ENCODE measurements around the gene G3BP2.

The G3BP2 gene

GRCh38 chr4:75685546-75686189, 12.5 kb upstream of the G3BP2 start:
- H3K9ac ChIP-seq (ENCODE audit: low read depth in 1 of 2, low read length in 2 of 2): no peak overlapping the region
- H3K4me3 ChIP-seq (ENCODE audit: low read length in 2 of 2): no peak overlapping the region
- H3K27me3 ChIP-seq (ENCODE audit: control insufficient read depth in 2 of 2, insufficient read depth in 2 of 2, low read length in 2 of 2): no peaks in the 10 kb centered on the region
- peaks cover 0 to 3% of the 10 kb centered on the region in 2 donors for H3K4me1 ChIP-seq (ENCODE audit: control insufficient read depth in 2 of 2, insufficient read depth in 2 of 2, low read length in 2 of 2)
- no peaks in the 10 kb centered on the region for H3K36me3 ChIP-seq (ENCODE audit: control insufficient read depth in 2 of 2, insufficient read depth in 2 of 2, low read length in 2 of 2)
- H3K9me3 ChIP-seq (ENCODE audit: control insufficient read depth in 2 of 2, low read length in 2 of 2): no peaks in the 10 kb centered on the region
- no peak overlapping the region for H3K27ac ChIP-seq (ENCODE audit: low read depth in 2 of 2, low read length in 2 of 2)

GRCh38 chr4:75683482-75684155, 10.4 kb upstream of the G3BP2 start:
- no peak overlapping the region for H3K4me3 ChIP-seq (ENCODE audit: low read length in 2 of 2)
- H3K27ac ChIP-seq (ENCODE audit: low read depth in 2 of 2, low read length in 2 of 2): no peak overlapping the region
- H3K9ac ChIP-seq (ENCODE audit: low read depth in 1 of 2, low read length in 2 of 2): no peak overlapping the region
- no peaks in the 10 kb centered on the region for H3K9me3 ChIP-seq (ENCODE audit: control insufficient read depth in 2 of 2, low read length in 2 of 2)
- H3K27me3 ChIP-seq (ENCODE audit: control insufficient read depth in 2 of 2, insufficient read depth in 2 of 2, low read length in 2 of 2): no peaks in the 10 kb centered on the region
- H3K4me1 ChIP-seq (ENCODE audit: control insufficient read depth in 2 of 2, insufficient read depth in 2 of 2, low read length in 2 of 2): peaks cover 0 to 3% of the 10 kb centered on the region in 2 donors
- H3K36me3 ChIP-seq (ENCODE audit: control insufficient read depth in 2 of 2, insufficient read depth in 2 of 2, low read length in 2 of 2): no peaks in the 10 kb centered on the region

- Histone ChIP-seq H3K9ac (ENCODE audit: low read depth in 1 of 2, low read length in 2 of 2) (no peak overlapping the region), H3K27me3 (ENCODE audit: control insufficient read depth in 2 of 2, insufficient read depth in 2 of 2, low read length in 2 of 2) (no peaks in the 10 kb centered on the region), H3K4me1 (ENCODE audit: control insufficient read depth in 2 of 2, insufficient read depth in 2 of 2, low read length in 2 of 2) (peaks cover 0 to 6% of the 10 kb centered on the region in 2 donors), H3K27ac (ENCODE audit: low read depth in 2 of 2, low read length in 2 of 2) (no peak overlapping the region), H3K9me3 (ENCODE audit: control insufficient read depth in 2 of 2, low read length in 2 of 2) (no peaks in the 10 kb centered on the region), H3K4me3 (ENCODE audit: low read length in 2 of 2) (no peak overlapping the region), H3K36me3 (ENCODE audit: control insufficient read depth in 2 of 2, insufficient read depth in 2 of 2, low read length in 2 of 2) (no peaks in the 10 kb centered on the region)
Measured at GRCh38 chr4:75679876-75680575, 6.8 kb upstream of the G3BP2 start.

- no peak overlapping the region for H3K4me3 ChIP-seq (ENCODE audit: low read length in 2 of 2)
- no peaks in the 10 kb centered on the region for H3K9me3 ChIP-seq (ENCODE audit: control insufficient read depth in 2 of 2, low read length in 2 of 2)
- H3K4me1 ChIP-seq (ENCODE audit: control insufficient read depth in 2 of 2, insufficient read depth in 2 of 2, low read length in 2 of 2): peaks cover 4 to 13% of the 10 kb centered on the region in 2 donors
Measured at GRCh38 chr4:75678965-75679364, 5.8 kb upstream of the G3BP2 start.

GRCh38 chr4:75678473-75678872, 5.3 kb upstream of the G3BP2 start:
- Histone ChIP-seq H3K9ac (ENCODE audit: low read depth in 1 of 2, low read length in 2 of 2) (no peak overlapping the region), H3K9me3 (ENCODE audit: control insufficient read depth in 2 of 2, low read length in 2 of 2) (no peaks in the 10 kb centered on the region), H3K27ac (ENCODE audit: low read depth in 2 of 2, low read length in 2 of 2) (no peak overlapping the region), H3K4me1 (ENCODE audit: control insufficient read depth in 2 of 2, insufficient read depth in 2 of 2, low read length in 2 of 2) (peaks cover 9 to 13% of the 10 kb centered on the region in 2 donors), H3K27me3 (ENCODE audit: control insufficient read depth in 2 of 2, insufficient read depth in 2 of 2, low read length in 2 of 2) (no peaks in the 10 kb centered on the region), H3K36me3 (ENCODE audit: control insufficient read depth in 2 of 2, insufficient read depth in 2 of 2, low read length in 2 of 2) (no peaks in the 10 kb centered on the region), H3K4me3 (ENCODE audit: low read length in 2 of 2) (no peak overlapping the region)

More at GRCh38 chr4:75678965-75679364, 5.8 kb upstream of the G3BP2 start:
- Histone ChIP-seq H3K36me3 (ENCODE audit: control insufficient read depth in 2 of 2, insufficient read depth in 2 of 2, low read length in 2 of 2) (no peaks in the 10 kb centered on the region), H3K27ac (ENCODE audit: low read depth in 2 of 2, low read length in 2 of 2) (no peak overlapping the region), H3K9ac (ENCODE audit: low read depth in 1 of 2, low read length in 2 of 2) (no peak overlapping the region), H3K27me3 (ENCODE audit: control insufficient read depth in 2 of 2, insufficient read depth in 2 of 2, low read length in 2 of 2) (no peaks in the 10 kb centered on the region)

GRCh38 chr4:75675004-75675531, 1.9 kb upstream of the G3BP2 start:
- Histone ChIP-seq H3K36me3 (ENCODE audit: control insufficient read depth in 2 of 2, insufficient read depth in 2 of 2, low read length in 2 of 2) (no peaks in the 10 kb centered on the region), H3K9ac (ENCODE audit: low read depth in 1 of 2, low read length in 2 of 2) (no peak overlapping the region), H3K4me3 (ENCODE audit: low read length in 2 of 2) (no peak overlapping the region), H3K9me3 (ENCODE audit: control insufficient read depth in 2 of 2, low read length in 2 of 2) (no peaks in the 10 kb centered on the region), H3K4me1 (ENCODE audit: control insufficient read depth in 2 of 2, insufficient read depth in 2 of 2, low read length in 2 of 2) (peaks cover 19 to 21% of the 10 kb centered on the region in 2 donors), H3K27me3 (ENCODE audit: control insufficient read depth in 2 of 2, insufficient read depth in 2 of 2, low read length in 2 of 2) (no peaks in the 10 kb centered on the region), H3K27ac (ENCODE audit: low read depth in 2 of 2, low read length in 2 of 2) (peak overlapping the region; percentile 49 to 67)

GRCh38 chr4:75673959-75674328, 733 bp upstream of the G3BP2 start:
- H3K9me3 ChIP-seq (ENCODE audit: control insufficient read depth in 2 of 2, low read length in 2 of 2): no peaks in the 10 kb centered on the region
- peak overlapping the region; percentile 93 to 94 for H3K9ac ChIP-seq (ENCODE audit: low read depth in 1 of 2, low read length in 2 of 2)
- peak overlapping the region; percentile 97 to 99 for H3K27ac ChIP-seq (ENCODE audit: low read depth in 2 of 2, low read length in 2 of 2)
- H3K4me1 ChIP-seq (ENCODE audit: control insufficient read depth in 2 of 2, insufficient read depth in 2 of 2, low read length in 2 of 2): peaks cover 19 to 21% of the 10 kb centered on the region in 2 donors
- H3K4me3 ChIP-seq (ENCODE audit: low read length in 2 of 2): peak overlapping the region; percentile 74 to 98
- no peaks in the 10 kb centered on the region for H3K27me3 ChIP-seq (ENCODE audit: control insufficient read depth in 2 of 2, insufficient read depth in 2 of 2, low read length in 2 of 2)
- H3K36me3 ChIP-seq (ENCODE audit: control insufficient read depth in 2 of 2, insufficient read depth in 2 of 2, low read length in 2 of 2): no peaks in the 10 kb centered on the region

GRCh38 chr4:75672461-75673026, 667 bp downstream of the G3BP2 start:
- peaks cover 19 to 21% of the 10 kb centered on the region in 2 donors for H3K4me1 ChIP-seq (ENCODE audit: control insufficient read depth in 2 of 2, insufficient read depth in 2 of 2, low read length in 2 of 2)
- H3K27me3 ChIP-seq (ENCODE audit: control insufficient read depth in 2 of 2, insufficient read depth in 2 of 2, low read length in 2 of 2): no peaks in the 10 kb centered on the region
- peak overlapping the region; percentile 97 to 99 for H3K27ac ChIP-seq (ENCODE audit: low read depth in 2 of 2, low read length in 2 of 2)
- no peaks in the 10 kb centered on the region for H3K36me3 ChIP-seq (ENCODE audit: control insufficient read depth in 2 of 2, insufficient read depth in 2 of 2, low read length in 2 of 2)
- no peaks in the 10 kb centered on the region for H3K9me3 ChIP-seq (ENCODE audit: control insufficient read depth in 2 of 2, low read length in 2 of 2)
- peak overlapping the region; percentile 93 to 98 for H3K9ac ChIP-seq (ENCODE audit: low read depth in 1 of 2, low read length in 2 of 2)
- peak overlapping the region; percentile 74 to 98 for H3K4me3 ChIP-seq (ENCODE audit: low read length in 2 of 2)

GRCh38 chr4:75671802-75672421, 1.3 kb downstream of the G3BP2 start:
- H3K4me1 ChIP-seq (ENCODE audit: control insufficient read depth in 2 of 2, insufficient read depth in 2 of 2, low read length in 2 of 2): peaks cover 19 to 21% of the 10 kb centered on the region in 2 donors

More at GRCh38 chr4:75671802-75672421, 1.3 kb downstream of the G3BP2 start:
- no peaks in the 10 kb centered on the region for H3K27me3 ChIP-seq (ENCODE audit: control insufficient read depth in 2 of 2, insufficient read depth in 2 of 2, low read length in 2 of 2)
- H3K9me3 ChIP-seq (ENCODE audit: control insufficient read depth in 2 of 2, low read length in 2 of 2): no peaks in the 10 kb centered on the region
- H3K27ac ChIP-seq (ENCODE audit: low read depth in 2 of 2, low read length in 2 of 2): peak overlapping the region; percentile 97 to 99
- peak overlapping the region; percentile 74 to 98 for H3K4me3 ChIP-seq (ENCODE audit: low read length in 2 of 2)
- H3K9ac ChIP-seq (ENCODE audit: low read depth in 1 of 2, low read length in 2 of 2): peak overlapping the region; percentile 93 to 98
- no peaks in the 10 kb centered on the region for H3K36me3 ChIP-seq (ENCODE audit: control insufficient read depth in 2 of 2, insufficient read depth in 2 of 2, low read length in 2 of 2)
